NCI-H146 treated with DMSO at 0.1 percent for 48 hours (cell line): ENCODE results near the gene FBXO7.

Experiments
- DNase-seq: peaks from one replicate; lab custom pipeline; 2025; ENCODE audit not compliant: unreplicated experiment; lab: John Stamatoyannopoulos, UW

The FBXO7 gene

DNA sequence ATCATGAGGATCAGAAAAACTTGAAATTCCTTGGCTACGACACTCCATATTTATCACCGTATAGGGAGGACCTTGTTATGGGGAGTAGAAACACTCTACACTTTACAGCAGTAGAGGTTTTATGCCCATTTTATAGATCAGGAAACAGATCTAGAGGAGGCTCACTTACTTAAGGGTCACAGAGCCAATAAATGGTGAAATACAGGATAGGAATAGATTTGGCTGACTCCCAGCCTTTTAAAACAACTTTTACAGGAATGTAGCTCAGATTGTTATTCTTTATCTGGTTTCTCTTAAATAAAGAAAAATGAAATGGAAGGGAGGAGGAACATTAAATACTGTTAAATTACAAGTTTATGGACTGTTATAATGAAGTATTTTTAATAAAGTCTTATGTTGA lies 14.8 kb downstream of the FBXO7 start:
- DNase-seq = no peak

DNA sequence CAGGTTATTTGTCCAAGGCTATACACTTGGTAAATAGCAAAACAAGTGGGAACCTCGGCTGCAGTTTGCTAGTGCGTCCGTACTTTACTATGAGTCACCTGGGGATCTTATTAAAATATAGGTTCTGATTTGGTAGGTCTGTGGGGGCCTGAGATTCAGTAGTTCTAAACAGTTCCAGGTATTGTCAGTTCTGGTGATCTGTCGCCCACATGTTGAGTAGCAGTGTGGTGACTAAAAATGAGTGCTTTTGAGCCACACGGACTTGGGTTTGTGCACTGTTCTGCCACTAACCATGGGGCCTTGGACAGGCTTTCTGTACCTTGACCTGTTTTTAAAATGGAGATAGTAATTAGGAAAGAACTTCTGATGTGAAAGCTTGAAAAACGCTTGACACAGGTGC lies 15.7 kb downstream of the FBXO7 start:
- DNase-seq = no peak

DNA sequence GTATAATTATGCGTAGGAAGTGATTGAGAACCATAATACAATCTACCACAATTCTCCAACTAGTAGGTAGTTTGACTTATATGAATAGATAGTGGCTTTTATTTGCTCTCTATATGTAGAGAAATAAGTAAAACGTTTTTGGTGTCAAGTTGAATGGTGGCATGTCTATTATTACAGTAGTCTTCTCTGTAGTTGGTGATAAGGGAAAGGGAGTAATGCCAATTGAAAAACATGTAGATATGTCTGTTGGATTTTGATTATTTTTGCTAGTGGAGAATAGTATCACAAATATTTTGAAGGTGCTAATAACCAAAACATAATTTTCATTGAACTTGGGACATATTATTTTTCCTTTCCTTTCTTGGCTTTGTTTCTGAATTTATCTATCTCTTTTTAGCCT lies 17.5 kb downstream of the FBXO7 start:
- no peak for DNase-seq

DNA sequence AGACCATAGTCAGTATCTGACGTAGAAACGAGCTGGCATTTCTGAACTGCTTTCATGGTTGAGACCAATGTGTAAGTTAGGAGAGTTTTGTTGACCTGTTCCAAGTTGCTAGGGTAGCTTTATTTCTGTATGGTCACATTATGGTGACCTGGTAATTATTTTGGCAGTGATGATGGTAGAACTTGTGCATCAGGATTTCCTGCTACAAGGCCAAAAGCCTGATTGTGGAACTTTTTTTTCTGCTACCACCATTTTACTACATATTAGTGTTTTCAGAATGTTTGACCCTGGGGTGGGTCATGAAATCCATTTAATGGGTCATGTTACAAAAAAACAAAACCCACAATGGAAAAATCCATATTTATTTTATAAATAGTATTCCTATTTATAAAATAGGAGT lies 18.9 kb downstream of the FBXO7 start:
- no peak for DNase-seq

DNA sequence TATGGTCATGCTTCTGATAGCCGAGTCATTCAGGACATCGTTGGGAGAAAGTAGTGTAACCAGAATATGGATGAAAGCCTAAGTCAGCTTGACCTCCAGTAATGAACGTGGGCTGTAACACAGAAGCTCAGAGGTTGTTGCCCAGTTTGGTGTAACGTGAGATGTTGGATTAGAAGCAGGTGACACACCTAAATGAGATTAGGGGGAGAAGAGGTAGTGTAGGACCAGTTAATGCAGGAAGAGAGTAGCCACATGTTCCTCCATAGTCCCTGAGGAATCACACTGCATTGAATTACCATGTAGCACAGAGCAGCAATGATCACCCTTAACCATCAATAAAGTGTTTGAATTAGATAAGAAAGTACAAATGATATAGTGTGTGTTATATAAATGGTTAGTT lies 20.4 kb downstream of the FBXO7 start:
- DNase-seq = no peak

DNA sequence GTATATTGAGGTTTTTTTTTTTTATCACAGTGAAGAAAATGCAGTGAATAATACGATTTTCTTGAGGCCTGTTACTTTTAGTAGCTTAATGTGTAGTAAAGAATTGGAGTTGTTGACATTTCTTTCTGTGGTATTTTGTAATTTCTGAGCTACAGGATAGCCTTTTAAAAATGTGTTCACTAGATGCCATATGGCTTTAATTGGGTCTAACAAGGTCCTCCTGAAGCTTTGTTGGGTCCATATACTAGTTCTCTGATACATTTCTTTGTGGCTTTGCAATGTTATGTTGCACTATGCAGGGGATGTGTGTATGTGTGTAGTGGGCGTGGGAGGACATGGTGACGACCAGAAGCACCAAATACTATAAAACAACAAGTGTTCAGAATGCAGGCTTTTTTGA lies 25.1 kb downstream of the FBXO7 start:
- no peak for DNase-seq

DNA sequence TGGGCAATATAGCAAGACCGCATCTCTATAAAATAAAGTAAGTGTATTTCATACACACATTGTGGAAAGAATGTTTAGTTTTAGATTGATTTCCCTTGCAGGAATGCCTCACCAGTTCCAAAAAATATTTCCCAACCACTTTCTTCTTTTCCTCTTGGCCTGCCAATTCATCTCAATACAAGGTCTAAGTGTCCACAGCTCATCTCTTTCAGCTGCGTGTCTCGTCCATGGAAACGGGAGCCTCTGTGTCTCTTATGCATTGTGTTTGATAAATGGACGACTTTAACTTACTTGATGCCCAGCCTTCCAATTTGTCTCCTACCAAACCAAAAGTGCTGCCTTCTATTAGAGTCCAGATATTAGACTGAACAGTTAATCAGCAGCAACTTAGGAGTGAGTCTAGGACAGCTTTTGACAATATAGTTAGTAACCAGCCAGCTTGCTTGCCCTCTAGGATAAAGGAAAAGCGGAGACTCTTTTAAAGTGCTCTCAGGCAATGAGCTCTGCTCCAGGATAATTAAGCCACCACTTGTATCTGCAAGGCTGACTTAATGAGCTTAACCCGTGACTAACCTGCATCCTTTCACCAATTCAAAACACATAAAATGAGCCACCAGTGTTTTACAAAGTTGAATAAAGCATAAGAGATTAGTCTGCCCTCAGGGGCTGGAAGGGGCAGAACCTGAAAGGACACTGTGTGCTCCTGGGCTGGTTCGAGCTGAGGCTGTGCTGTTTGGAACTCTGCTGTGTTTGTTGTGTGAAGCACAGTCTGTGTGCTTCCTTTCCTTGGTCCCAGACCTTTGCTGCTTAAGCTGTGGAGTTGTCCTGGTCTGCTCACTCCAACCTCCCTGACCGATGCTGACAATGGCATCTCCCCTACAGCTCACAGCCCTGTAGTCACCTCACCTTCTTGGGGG lies 27.5 kb downstream of the FBXO7 start:
- DNase-seq = no peak

DNA sequence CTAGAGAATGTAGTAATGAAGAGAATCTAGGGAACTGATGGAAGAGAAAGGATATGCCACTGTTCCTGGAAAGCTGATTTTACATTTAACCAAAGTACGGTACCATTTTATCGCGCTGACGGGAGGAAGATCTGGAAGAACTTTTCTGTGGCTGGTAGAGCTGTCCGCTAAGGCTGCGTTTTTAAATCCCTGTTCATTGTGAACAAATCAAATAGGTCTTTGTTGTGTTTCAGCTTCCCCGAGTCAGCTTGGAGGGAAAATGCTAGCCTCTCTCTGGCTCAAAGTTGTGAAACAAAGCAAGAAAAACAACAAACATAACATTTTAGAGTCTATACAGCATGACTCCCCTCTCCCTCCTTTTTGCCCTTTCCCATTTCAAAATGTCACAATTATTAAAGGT lies 34.4 kb downstream of the FBXO7 start:
- no peak for DNase-seq

DNA sequence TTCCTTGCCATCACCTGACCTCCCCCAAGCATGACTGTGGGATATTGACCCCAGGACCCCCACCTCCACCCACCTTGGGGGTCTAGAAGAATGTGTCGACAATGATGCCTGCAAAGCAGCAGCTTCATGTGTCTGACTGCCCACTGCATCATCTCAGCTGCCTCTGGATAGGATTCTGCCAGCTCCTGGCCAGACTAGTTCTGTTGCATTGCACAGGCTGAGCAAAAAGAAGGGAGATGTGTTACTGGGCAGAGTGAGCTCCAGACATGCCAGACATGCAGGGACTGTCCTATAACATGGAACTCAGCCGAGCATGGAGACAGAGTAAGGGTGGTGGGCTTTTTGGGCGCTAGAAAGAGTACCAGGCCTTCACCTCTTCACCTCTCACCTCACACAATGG lies 36.7 kb downstream of the FBXO7 start:
- no peak for DNase-seq

DNA sequence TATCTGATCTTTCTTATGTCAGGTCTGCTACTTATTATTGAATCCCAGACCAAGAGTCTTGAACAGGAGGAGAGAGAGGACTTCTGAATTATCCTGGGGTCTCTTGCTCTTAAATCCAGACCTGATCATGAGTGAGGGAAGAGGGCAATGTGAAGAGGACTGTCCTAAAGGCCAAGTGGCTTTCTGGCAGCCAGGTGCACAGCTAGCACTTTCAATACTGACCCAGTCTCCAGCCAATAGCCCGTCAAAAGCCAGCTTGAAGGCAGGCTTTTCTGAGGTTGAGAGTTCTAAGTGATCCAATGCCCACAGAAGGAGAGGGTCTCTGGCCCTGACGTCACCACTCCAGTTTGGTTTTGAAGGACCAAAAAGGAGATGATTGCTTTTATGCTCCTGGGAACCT lies 37.2 kb downstream of the FBXO7 start:
- no peak for DNase-seq

DNA sequence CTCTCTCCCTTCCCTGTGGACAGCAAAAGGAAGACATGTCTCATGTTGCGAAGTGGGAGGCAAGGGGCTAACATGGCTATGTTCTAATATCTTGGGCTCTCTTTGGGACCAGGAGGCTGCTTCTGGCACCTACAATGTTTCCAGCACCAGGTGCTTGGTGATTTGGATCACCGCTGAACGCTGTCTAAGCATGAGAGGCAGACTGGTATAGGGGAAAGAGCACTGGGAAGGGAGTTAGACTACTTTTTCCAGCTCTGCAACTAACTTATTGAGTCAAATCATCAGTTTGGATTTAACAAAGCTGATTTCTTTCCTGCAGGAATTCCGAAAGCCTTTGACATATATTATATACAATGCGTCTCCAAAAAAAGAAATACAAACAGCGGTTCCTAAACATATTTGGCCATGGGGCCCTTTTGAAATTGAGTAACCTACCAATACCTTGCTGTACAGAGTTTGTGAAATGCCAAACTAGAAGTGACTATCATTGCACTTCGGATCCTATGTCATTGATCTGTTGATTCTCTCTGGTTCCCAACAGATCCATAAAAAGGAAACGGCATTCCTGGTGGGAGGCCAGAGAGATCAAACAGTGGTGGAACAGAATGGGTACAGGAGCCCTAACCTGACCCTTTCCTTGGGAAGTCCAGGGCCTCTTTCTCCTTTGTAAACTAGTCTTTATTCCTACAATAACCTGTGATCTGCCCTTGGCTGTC lies 37.8 kb downstream of the FBXO7 start:
- no peak for DNase-seq

DNA sequence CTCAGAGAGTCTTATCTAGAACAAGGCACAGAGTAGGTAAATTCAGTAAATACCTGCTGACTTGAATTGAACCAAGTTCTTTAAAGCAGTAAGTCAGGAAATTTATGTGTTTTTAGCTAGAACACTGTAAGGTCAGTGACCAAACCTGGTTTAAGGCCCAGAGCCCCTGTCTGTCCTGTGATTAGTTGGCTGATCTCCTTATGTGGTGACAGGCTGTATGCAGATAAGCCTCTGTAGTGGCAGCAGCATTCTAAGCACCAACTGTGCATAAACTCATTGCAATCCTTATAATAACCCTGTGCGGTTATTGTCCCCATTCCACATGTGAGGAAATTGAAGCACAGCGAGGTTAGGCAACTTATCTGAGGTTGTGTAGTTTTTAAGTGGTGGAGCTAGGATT lies 40.5 kb downstream of the FBXO7 start:
- DNase-seq = no peak

DNA sequence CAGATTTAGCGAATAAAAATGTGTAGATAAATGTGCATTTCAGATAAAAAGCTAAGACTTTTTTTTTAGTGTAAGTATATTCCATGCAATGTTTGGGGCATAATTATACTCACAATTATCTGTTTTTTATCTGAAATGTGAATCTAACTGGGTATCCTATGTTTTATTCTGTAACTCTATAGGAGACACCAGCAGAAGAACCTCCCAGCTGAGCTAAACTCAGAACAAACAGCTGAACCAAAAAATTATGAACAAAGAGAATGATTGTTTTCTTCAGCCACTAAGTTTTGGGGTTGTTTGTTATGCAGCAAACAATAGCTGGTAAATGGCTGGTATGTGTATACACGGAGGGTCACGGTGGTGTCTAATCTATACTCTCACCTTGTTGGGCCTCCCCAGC lies 42.9 kb downstream of the FBXO7 start:
- no peak for DNase-seq

DNA sequence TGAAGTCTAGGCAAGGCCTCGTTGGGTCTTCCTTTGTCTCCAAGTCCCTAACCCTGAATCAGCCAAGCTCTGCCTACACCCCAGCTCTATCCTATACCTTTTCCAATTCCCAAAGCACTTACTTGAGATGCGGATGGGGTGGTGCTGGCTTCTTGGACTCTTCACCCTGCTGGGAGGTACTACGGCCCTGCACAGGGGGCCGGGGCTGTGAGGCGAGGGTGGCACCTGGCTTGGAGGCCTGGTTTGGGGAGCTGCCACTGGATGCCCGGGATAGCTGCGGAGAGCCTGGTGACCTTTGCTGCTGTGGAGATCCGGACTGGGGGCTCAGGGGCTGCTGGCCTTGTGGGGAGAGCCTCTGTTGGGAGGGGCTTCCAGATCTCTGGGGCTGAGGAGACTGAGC lies 43.3 kb downstream of the FBXO7 start:
- no peak for DNase-seq

DNA sequence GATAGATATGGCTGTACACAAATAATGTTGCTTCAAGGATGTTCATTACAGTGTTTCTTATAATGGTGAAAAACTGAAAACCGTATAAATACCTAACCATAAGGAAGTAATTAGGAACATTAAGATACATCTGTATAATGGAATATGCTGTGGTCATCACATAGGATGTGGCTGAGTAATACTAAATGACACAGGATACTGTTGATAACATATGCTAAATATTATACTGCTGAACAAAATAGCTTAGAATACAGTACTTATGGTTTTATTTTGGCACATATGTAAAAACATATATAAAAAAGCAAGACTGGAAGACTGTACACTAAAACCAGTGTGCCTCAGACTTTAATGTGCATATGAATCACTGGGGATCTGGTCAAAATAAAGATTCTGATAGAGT lies 43.8 kb downstream of the FBXO7 start:
- DNase-seq = no peak

DNA sequence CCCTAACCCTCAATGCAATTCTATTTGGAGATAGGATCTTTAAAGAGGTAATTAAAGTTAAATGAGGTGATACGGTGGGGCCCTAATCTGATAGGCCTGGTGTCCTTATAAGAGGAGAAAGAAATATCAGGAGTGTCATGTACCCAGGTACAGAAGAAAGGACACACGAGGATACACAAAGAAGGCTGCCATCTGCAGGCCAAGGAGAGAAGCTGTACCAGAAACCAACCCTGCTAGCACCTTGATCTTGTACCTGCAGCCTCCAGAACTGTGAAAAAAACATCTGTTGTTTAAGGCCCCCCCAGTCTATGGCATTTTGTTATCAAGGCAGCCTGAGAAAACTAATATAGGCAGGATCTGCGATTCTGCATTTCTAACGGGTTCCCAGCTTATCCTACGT lies 44.2 kb downstream of the FBXO7 start:
- DNase-seq = no peak

DNA sequence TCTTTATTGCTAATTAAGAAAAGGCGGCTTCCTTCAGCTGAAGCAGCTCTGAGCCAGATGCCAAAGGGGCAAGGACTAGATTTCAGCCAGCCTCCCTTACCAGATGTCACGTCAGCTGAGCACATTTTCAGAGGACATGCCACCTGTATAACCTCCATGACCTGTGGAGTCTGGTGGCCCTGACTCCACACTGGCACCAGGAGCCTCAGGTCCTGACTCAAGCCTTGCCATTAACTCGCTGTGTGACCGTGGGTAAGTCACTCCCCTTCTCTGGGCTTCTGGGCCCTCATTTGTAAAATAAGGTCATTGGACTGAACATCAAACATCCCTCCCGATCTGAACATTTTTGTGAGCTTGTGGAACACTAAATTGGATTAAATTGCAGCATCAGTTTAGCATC lies 46.0 kb downstream of the FBXO7 start:
- DNase-seq = no peak

DNA sequence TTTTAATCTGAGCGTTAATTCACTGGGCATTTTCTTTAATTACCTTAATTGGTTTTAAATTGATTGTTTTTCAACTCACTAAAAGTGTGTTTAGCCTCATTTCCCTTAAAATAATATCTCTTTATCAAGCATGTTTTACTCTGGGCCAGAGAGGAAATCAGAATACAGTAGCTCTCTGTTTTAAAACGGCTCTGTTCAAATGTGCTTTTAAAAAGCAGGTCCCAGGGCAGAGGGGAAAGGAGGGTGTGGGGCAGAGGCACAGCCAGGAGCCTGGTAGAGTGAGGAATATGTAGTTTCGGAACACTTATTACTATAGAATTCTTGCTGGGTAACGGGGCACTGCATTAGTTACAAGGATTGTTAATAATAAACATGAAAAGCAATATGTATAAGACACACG lies 47.6 kb downstream of the FBXO7 start:
- DNase-seq = no peak

DNA sequence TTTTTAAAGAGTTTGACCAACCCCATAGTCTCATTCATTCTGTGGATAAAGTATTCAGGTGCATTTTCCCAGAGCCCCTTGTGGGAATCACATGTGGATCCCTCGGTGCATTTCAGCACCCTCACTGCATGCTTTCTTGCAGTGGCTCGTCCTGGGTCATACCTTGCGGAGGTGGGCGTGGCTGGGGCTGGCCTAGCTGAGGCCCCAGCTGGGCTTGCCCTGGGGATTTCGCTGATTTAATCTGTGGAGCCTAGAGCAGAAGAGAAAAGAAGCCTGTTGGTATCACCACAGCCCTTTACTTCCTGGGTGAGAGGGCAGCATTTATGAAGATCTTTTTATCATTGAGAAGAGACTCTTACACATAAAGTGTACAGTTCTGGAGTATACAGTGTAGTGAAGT lies 53.1 kb downstream of the FBXO7 start:
- no peak for DNase-seq

DNA sequence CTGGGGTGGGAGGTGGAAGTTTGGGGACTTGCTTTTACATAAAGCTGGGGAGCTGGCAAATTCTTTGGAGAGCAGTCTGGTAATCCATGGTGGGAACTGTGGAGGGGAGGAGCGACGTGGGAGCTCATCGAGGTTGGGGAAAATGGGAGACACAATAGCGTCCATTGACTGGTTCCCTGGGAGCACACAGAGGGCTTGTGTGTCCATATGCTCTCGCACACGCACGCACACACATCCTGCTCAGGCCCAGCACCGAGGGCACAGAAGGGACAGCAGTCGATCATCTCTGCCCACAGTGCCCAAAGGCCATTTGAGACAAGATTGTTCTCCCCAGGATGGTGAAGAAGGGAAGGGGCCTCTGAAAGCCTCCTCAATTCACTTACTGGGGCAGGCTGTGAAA lies 53.7 kb downstream of the FBXO7 start:
- no peak for DNase-seq

DNA sequence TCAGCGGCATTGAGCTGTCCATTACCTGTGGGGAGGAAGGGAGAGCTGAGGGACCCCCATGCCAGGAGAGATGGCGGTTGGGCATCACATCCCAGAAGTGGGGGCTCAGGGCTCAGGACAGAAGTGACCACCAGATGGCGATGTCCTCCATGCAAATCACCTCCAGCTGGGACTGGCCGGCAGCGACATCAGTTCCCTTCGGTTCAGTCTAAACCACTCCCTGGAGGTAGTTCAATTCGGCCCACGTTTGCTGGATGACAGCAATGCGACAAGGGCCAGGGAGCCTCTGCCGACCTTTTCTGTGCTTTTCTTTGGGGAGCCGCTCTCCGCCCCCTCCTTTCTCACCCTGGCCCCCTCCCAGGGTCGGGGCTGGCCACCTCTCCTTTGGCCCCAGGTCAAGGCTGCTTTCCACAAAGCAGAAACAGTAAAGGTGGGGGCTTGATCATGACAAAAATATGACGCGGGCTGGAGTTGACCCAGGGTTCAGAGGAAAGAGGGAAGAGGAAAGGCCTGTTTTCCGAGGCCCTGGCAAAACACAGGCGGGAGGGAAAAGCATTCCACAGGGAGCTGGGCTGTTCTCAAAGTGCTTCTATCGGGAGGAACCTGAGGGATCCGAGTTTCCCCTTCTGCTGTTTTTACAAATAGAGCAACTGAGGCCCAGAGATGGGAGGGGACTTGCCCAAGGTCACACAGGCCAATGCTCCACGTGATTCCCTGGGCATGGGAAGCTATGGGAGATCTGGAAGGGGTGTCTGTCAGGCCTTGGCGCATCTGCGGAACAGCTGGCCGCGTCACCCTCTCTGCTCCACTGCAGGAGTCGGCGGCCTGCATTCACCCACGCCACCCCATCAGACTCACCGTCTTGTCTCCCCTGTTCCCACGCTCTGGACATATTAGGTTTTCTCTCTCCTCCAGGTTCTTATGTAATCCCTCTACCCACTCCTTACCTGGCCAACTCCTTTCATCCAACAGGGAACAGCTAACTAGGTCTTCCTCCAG lies 54.7 kb downstream of the FBXO7 start:
- no peak for DNase-seq
